VCaP (cell line): ENCODE data around the gene FHOD1.

ENCODE experiments used
- H3K27ac ChIP-seq: fragments of 450-650 bp; 2 replicates; pipeline ENCODE4 v1.5.1; 2017
- TF ChIP-seq, protein P1 (sequence below): fragments of 450-650 bp; conservative IDR thresholded peaks from 2 replicates; pipeline ENCODE4 v1.5.1; 2017; ENCODE audit warnings: mild to moderate bottlenecking, moderate library complexity

Gene FHOD1

DNA sequence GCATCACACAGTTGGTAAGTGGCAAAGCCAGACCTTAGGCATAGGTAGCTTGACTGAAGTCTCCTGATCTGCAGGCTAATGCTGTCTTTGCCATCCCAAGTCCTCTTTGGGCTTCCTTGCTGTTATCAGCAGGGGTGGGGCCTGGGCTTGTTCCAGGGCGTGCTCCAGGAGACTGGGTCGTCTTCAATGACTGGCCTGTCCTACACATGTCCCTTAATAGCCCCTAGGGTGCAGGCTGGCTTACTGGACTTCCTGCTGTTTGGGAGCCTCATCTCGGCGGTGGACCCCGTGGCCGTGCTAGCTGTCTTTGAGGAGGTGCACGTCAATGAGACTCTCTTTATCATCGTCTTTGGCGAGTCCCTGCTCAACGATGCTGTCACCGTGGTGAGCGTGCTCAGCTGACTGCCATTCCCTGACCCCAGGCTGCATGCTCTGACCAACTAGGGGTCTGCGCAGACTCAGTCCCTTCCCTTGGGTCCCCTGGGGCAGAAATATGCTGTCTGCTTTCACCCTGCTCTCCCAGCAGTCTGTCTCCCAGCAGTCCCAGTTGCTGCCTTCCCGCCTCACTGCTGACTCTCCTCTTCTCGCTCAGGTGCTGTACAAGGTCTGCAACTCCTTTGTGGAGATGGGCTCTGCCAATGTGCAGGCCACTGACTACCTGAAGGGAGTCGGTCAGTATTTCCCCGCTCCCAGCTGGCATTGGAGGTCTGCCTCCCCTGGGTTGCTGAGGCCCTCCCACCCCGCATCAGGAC, 7.7 kb upstream of the FHOD1 start:
- H3K27ac ChIP-seq = no peak overlapping the region

DNA sequence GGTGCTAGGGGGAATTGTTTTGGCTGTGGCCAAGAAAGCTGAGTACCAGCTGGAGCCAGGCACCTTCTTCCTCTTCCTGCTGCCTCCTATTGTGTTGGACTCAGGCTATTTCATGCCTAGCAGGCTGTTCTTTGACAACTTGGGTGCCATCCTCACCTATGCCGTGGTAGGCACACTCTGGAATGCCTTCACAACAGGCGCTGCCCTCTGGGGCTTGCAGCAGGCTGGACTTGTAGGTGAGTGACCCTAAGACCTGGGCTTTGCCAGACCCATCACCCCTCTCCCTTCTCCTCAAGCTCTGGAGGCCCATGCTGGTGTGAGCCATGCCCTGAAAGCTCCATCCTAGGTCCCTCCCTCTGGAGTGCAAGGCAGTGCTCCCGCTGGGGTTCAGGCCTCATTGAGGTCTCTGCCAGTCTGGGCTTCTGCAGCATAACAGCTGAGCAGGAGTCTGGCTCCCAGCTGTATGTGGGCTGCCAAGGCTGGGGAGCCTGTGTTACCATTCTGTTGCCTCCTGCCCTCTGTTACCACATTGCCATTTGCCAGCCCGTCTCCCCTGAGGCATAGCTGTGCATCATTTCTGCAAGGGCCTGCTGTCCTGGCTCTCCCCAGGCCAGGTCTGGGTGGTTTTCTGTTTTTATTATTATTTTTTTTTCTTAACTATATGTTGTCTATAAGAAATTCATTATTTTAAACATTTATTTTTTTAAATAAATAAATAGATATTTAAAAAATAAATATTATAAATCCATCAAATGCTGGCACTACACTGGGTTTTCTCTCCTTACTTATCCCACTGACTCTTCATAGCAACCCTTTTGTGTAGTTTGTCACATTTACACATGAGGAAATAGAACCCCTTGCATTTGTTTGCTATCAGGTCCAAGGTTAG, 5.6 kb upstream of the FHOD1 start:
- H3K27ac ChIP-seq = no peak overlapping the region
- TF ChIP-seq, protein P1, sequence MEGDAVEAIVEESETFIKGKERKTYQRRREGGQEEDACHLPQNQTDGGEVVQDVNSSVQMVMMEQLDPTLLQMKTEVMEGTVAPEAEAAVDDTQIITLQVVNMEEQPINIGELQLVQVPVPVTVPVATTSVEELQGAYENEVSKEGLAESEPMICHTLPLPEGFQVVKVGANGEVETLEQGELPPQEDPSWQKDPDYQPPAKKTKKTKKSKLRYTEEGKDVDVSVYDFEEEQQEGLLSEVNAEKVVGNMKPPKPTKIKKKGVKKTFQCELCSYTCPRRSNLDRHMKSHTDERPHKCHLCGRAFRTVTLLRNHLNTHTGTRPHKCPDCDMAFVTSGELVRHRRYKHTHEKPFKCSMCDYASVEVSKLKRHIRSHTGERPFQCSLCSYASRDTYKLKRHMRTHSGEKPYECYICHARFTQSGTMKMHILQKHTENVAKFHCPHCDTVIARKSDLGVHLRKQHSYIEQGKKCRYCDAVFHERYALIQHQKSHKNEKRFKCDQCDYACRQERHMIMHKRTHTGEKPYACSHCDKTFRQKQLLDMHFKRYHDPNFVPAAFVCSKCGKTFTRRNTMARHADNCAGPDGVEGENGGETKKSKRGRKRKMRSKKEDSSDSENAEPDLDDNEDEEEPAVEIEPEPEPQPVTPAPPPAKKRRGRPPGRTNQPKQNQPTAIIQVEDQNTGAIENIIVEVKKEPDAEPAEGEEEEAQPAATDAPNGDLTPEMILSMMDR = no peak

More for the DNA sequence above, 7.7 kb upstream of the FHOD1 start:
- TF ChIP-seq, protein P1 = no peak

DNA sequence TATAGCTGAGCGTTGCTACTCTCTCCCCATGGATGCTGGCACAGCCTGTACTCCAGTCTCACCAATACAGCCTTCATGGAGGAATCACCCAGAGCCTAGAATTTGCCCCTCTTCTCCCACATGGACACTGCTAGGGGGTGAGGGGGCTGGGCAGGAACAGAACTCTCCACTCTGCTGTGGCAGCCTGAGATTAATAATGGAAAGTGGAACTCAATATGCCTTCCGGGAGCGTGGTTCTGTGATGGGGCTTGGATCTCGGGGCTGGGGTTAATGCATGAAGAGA, 2.7 kb upstream of the FHOD1 start:
- no peak overlapping the region for H3K27ac ChIP-seq
- TF ChIP-seq, protein P1 = no peak

DNA sequence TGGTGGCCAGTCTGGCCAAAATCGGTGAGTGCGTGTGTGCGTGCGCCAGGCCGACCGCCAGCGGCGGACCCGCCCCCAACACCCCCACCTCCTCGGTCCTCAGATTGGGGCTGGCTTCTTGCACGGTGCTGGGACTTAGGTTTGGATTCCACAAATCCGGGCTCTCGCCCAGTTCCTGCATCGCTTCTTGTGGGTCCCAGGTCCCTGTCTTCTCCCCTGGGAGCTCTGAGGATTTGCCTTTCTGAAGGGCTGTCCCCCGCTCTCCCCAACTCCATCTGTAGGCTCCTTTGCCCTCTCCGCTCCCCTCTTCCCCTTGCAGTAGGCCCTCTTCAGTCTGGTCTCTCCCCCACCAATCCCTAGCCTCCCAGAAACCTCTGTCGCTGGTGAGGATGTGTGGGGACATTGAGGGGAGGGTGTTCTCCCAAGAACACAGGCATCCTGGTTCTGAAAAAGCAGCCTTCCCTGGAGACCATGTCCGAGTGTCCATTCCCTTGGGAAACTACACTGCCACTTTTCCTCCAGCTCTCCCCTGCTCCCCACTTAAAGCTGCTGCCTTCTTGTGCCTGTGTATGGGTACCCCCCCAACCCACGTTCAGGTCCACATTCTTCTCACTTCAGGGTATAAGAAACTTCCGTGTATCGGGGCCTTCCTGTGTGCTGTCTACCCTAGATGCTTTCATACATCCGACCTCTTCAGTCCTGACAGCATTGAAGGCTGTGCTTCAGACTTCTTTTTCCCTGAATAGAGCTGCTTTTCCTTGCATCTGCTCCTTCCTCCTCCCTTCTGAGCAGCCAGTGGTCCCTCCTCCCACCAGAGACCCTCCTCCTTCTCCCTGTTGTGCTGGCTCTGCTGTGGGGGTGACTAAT, 2.1 kb upstream of the FHOD1 start:
- TF ChIP-seq, protein P1 = no peak

DNA sequence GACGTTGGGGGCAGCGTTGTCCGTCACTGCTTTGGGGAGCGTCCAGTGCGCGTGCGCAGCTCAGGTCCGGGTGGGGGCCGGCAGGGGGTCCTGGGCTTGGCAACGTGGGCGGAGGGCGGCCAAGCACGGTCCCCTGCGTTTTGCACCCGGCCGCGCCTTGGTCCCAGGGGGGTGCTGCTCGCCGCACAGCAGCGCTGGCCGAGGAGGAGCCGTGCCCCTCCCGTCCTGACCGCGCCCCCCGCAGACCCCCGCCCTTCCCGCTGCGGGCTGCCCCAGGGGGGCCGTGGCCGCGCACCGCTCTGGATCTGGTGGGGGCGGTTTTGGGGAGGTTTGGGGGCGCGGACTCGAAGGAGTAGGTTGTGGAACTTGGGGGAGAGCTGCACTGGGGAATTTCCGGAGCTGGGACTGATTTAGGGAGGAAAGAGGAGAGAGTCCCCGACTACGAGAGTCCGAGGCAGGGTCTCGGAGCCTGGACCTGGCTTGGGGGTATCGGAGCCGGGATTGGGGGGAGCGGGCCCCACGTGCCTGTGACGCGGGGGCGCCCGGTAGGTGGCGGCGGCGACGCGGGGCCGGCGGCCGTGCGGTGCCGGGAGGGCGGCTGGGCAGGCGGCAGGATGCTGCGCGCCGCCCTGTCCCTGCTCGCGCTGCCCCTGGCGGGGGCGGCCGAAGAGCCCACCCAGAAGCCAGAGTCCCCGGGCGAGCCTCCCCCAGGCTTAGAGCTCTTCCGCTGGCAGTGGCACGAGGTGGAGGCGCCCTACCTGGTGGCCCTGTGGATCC, 1.3 kb upstream of the FHOD1 start, which contains the start of gene SLC9A5:
TSS of gene SLC9A5 (plus strand) at position 579 of the 777 bp plus-strand sequence. CDS start at position 615, 36 bp downstream.
- TF ChIP-seq, protein P1 = peak; percentile 30
- H3K27ac ChIP-seq = peak within 1 kb of the TSS; percentile 80

More for the DNA sequence above, 2.1 kb upstream of the FHOD1 start:
- peak overlapping the region; percentile 80; the same call in 1 of the 2 replicates for H3K27ac ChIP-seq

DNA sequence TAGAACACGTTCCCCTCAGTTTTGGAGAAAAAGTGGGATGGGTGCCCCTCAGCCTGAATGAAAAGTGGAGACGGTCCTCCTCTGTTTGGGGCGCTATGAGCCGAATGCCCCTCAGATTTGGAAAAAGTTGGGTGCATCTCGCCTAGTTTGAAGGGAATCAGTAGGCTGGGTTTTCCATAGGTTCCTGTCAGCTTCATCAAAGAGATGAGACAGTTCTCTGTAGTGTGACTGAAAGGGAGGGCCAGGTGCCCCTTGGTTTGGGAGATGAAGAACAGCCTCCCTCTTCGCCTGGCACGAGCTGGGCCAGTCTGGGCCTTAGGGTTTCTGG, 756 bp upstream of the FHOD1 start:
- TF ChIP-seq, protein P1 = no peak

More for the DNA sequence above, 756 bp upstream of the FHOD1 start:
- peak overlapping the region; percentile 80 for H3K27ac ChIP-seq
